Measurements from ENCODE around the gene SGPP2. TPM values are rescaled to one million over a fixed set of nuclear protein-coding genes. Genes with fewer than 3 reads are reported as not detected.
"Not testable (repeated sequence)": the region's sequence is repeated elsewhere in the genome, so short reads cannot be mapped to it uniquely, and the experiment has no call there.

SGPP2 gene
- total RNA-seq, 2 experiments from 2014 or later = 9.4 to 12.1 TPM

GRCh38 chr2:222410534-222410933 lies 13.8 kb upstream of the SGPP2 start:
- Mint-ChIP-seq H3K4me3 (no peak overlapping the region), H3K27ac (no peak overlapping the region), H3K36me3 (ENCODE audit: low read depth) (no peaks in the 10 kb centered on the region), H3K27me3 (peaks cover 4% of the 10 kb centered on the region), H3K9me3 (ENCODE audit: low read depth) (peaks cover 4% of the 10 kb centered on the region), H3K4me1 (no peaks in the 10 kb centered on the region)
- ATAC-seq = no peak
- ChIA-PET POLR2A (interaction anchor here (0.5 kb wide), 1 partner anchor 385 kb away, joined by 3 read pairs; no protein-coding TSS in a partner anchor), CTCF (no interaction called here)
- no peak for DNase-seq
- intact Hi-C loops (cut with DNase I, micrococcal nuclease) = no loop called here

- H3K27ac Mint-ChIP-seq; H3K4me1 Mint-ChIP-seq; POLR2A ChIA-PET; H3K9me3 Mint-ChIP-seq (ENCODE audit: low read depth); H3K36me3 Mint-ChIP-seq (ENCODE audit: low read depth); H3K27me3 Mint-ChIP-seq; intact Hi-C loops (cut with DNase I, micrococcal nuclease); CTCF ChIA-PET; DNase-seq; H3K4me3 Mint-ChIP-seq; ATAC-seq: not testable (repeated sequence)
Observed at GRCh38 chr2:222412334-222412733, 12.0 kb upstream of the SGPP2 start.

DNA sequence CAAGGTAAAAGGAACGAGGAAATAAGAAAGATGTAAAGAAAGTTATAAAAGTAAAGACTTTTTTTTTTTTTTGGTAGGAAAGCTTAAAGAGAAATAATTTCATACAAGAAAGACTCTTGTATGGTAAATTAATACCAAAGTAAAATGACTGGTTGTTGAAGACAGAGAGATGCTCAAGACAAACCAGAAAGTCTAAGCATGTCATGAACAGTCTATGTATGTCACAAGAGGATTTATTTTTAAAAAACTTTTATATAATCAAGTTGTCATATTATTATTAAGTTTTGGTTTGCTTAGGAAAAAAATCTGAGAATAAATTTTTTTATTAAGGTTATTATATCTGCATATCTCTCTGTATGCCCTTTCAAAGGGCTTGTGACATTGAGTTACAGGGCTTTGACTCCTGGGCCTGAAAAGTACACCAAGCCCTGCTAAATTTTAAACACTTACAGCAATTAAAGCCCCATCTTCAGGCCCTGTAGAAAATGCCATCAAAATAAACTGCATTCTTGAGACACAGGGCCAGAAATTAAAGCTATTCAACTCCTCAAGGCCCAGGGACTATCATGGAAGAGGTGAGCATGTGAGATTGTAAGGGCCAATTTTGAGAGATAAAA lies 10.9 kb upstream of the SGPP2 start:
- no peaks in the 10 kb centered on the region for H3K36me3 Mint-ChIP-seq (ENCODE audit: low read depth)
- peaks cover 8% of the 10 kb centered on the region for H3K9me3 Mint-ChIP-seq (ENCODE audit: low read depth)
- DNase-seq (no peak), ATAC-seq (no peak)
- H3K4me3 Mint-ChIP-seq = no peak overlapping the region
- no peak overlapping the region for H3K27ac Mint-ChIP-seq
- H3K27me3 Mint-ChIP-seq = peaks cover 2% of the 10 kb centered on the region
- POLR2A ChIA-PET = no interaction called here
- no peaks in the 10 kb centered on the region for H3K4me1 Mint-ChIP-seq
- CTCF ChIA-PET = no interaction called here
- intact Hi-C loops (cut with DNase I, micrococcal nuclease) = no loop called here

GRCh38 chr2:222418739-222419138 lies 5.6 kb upstream of the SGPP2 start:
- Mint-ChIP-seq H3K27ac (no peak overlapping the region), H3K4me1 (peaks cover 19% of the 10 kb centered on the region), H3K27me3 (peaks cover 23% of the 10 kb centered on the region), H3K9me3 (ENCODE audit: low read depth) (peaks cover 4% of the 10 kb centered on the region), H3K4me3 (no peak overlapping the region), H3K36me3 (ENCODE audit: low read depth) (peaks cover under 1% of the 10 kb centered on the region)
- POLR2A ChIA-PET = no interaction called here
- ATAC-seq (no peak), DNase-seq (no peak)
- CTCF ChIA-PET = no interaction called here
- intact Hi-C loops (cut with DNase I, micrococcal nuclease) = no loop called here

DNA sequence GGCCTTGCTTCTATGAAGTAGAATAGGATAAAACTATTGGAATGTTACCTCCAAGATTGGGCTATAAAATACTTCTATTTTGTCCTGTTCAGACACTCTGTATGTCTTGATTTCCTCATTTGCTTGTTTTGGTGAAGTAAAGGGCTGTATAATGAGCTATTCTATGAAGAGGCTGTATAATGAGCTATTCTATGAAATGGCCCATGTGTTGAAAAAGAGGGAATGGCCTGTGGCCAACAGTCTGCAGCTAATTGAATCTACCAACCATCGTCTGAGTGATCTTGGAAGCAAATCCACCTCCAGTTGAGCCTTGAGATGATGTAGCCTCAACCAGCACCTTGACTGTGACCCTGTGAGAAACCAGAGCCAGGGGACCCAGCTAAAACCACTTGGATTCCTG lies 3.8 kb upstream of the SGPP2 start:
- ATAC-seq = no peak
- intact Hi-C loops (cut with DNase I, micrococcal nuclease) = loop anchor here (5.0 to 10.0 kb wide), 5 partner anchors 104 to 1527 kb away; partner anchors contain the start of genes ACSL3 (in 1 of the 2), FARSB (in 1 of the 2) and WDFY1 (in 1 of the 2)
- H3K9me3 Mint-ChIP-seq (ENCODE audit: low read depth) = peaks cover 4% of the 10 kb centered on the region
- H3K4me3 Mint-ChIP-seq = no peak overlapping the region
- H3K27ac Mint-ChIP-seq = no peak overlapping the region
- peaks cover 5% of the 10 kb centered on the region for H3K36me3 Mint-ChIP-seq (ENCODE audit: low read depth)
- peaks cover 27% of the 10 kb centered on the region for H3K4me1 Mint-ChIP-seq
- ChIA-PET POLR2A (no interaction called here), CTCF (no interaction called here)
- H3K27me3 Mint-ChIP-seq = peaks cover 33% of the 10 kb centered on the region
- no peak for DNase-seq

GRCh38 chr2:222421626-222422025 lies 2.7 kb upstream of the SGPP2 start:
- CTCF ChIA-PET = interaction anchor here (0.6 to 0.9 kb wide), 2 partner anchors 104 to 307 kb away, joined by 3 read pairs; no protein-coding TSS in a partner anchor
- H3K27me3 Mint-ChIP-seq = peaks cover 37% of the 10 kb centered on the region
- no peak for DNase-seq
- peaks cover 35% of the 10 kb centered on the region for H3K4me1 Mint-ChIP-seq
- intact Hi-C loops (cut with DNase I, micrococcal nuclease) = loop anchor here (2.0 to 10.0 kb wide), 6 partner anchors 103 to 1526 kb away; partner anchors contain the start of genes ACSL3 (in 1 of the 2), FARSB (in 1 of the 2) and WDFY1 (in 1 of the 2)
- POLR2A ChIA-PET = no interaction called here
- H3K9me3 Mint-ChIP-seq (ENCODE audit: low read depth) = no peaks in the 10 kb centered on the region
- H3K36me3 Mint-ChIP-seq (ENCODE audit: low read depth) = peaks cover 5% of the 10 kb centered on the region
- ATAC-seq = no peak
- no peak overlapping the region for H3K27ac Mint-ChIP-seq
- H3K4me3 Mint-ChIP-seq = no peak overlapping the region

- ATAC-seq (no peak), DNase-seq (no peak)
- Mint-ChIP-seq H3K4me1 (peaks cover 49% of the 10 kb centered on the region), H3K27me3 (peaks cover 42% of the 10 kb centered on the region), H3K9me3 (ENCODE audit: low read depth) (no peaks in the 10 kb centered on the region), H3K4me3 (peak overlapping the region; percentile 98), H3K36me3 (ENCODE audit: low read depth) (peaks cover 5% of the 10 kb centered on the region), H3K27ac (peak overlapping the region; percentile 29)
- ChIA-PET POLR2A (interaction anchor here (0.6 kb wide), 1 partner anchor 28 kb away, joined by 4 read pairs; no protein-coding TSS in a partner anchor), CTCF (interaction anchor here (0.5 to 1.1 kb wide), 3 partner anchors 60 to 106 kb away, joined by 3 read pairs; no protein-coding TSS in a partner anchor)
- intact Hi-C loops (cut with DNase I, micrococcal nuclease) = loop anchor here (2.0 to 10.0 kb wide), 6 partner anchors 102 to 1524 kb away; partner anchors contain the start of genes ACSL3 (in 1 of the 2), FARSB (in 1 of the 2) and WDFY1 (in 1 of the 2)
Observed at GRCh38 chr2:222423186-222423585, 1.2 kb upstream of the SGPP2 start.

- DNase-seq (peak; percentile 81), ATAC-seq (peak; percentile 71)
- Mint-ChIP-seq H3K27me3 (peaks cover 42% of the 10 kb centered on the region), H3K36me3 (ENCODE audit: low read depth) (peaks cover 5% of the 10 kb centered on the region), H3K27ac (peak overlapping the region; percentile 96), H3K4me1 (peaks cover 50% of the 10 kb centered on the region), H3K9me3 (ENCODE audit: low read depth) (no peaks in the 10 kb centered on the region), H3K4me3 (peak overlapping the region; percentile 98)
- ChIA-PET CTCF (interaction anchor here (1.1 kb wide), 1 partner anchor 106 kb away, joined by 3 read pairs; no protein-coding TSS in a partner anchor), POLR2A (interaction anchor here (0.6 kb wide), 1 partner anchor 27 kb away, joined by 4 read pairs; no protein-coding TSS in a partner anchor)
- intact Hi-C loops (cut with DNase I, micrococcal nuclease) = loop anchor here (2.0 to 10.0 kb wide), 6 partner anchors 101 to 1524 kb away; partner anchors contain the start of genes ACSL3 (in 1 of the 2), FARSB (in 1 of the 2) and WDFY1 (in 1 of the 2)
Observed at GRCh38 chr2:222423632-222424275, 589 bp upstream of the SGPP2 start.

- DNase-seq (peak; percentile 62), ATAC-seq (peak; percentile 27)
- Mint-ChIP-seq H3K27me3 (peaks cover 42% of the 10 kb centered on the region), H3K27ac (peak overlapping the region; percentile 90), H3K9me3 (ENCODE audit: low read depth) (peaks cover 10% of the 10 kb centered on the region), H3K4me1 (peaks cover 50% of the 10 kb centered on the region), H3K36me3 (ENCODE audit: low read depth) (peaks cover 13% of the 10 kb centered on the region), H3K4me3 (peak overlapping the region; percentile 85)
- ChIA-PET CTCF (interaction anchor here (0.5 to 0.6 kb wide), 3 partner anchors 8 to 136 kb away, joined by 3 to 4 read pairs (median 3); no protein-coding TSS in a partner anchor), POLR2A (no interaction called here)
- intact Hi-C loops (cut with DNase I, micrococcal nuclease) = loop anchor here (5.0 to 10.0 kb wide), 5 partner anchors 100 to 1522 kb away; partner anchors contain the start of genes ACSL3 (in 1 of the 2), FARSB (in 1 of the 2) and WDFY1 (in 1 of the 2)
Observed at GRCh38 chr2:222424729-222425671, 657 bp downstream of the SGPP2 start.

- ChIA-PET POLR2A (no interaction called here), CTCF (no interaction called here)
- Mint-ChIP-seq H3K27ac (peak overlapping the region; percentile 75), H3K36me3 (ENCODE audit: low read depth) (peaks cover 13% of the 10 kb centered on the region), H3K27me3 (peaks cover 26% of the 10 kb centered on the region), H3K4me1 (peaks cover 48% of the 10 kb centered on the region), H3K4me3 (peak overlapping the region; percentile 51), H3K9me3 (ENCODE audit: low read depth) (peaks cover 14% of the 10 kb centered on the region)
- DNase-seq = no peak
- intact Hi-C loops (cut with DNase I, micrococcal nuclease) = loop anchor here in 1 of 2 experiments (10.0 kb wide), 2 partner anchors 97 to 137 kb away; no protein-coding TSS in a partner anchor
- ATAC-seq = peak; percentile 10
Observed at GRCh38 chr2:222427646-222428301, 3.4 kb downstream of the SGPP2 start.

Data from activated CD4-positive, alpha-beta T cell treated with anti-CD3 and anti-CD28 coated beads for 36 hours (primary cell).